ENCODE measurements around the gene NCAPG2.

NCAPG2 gene

DNA sequence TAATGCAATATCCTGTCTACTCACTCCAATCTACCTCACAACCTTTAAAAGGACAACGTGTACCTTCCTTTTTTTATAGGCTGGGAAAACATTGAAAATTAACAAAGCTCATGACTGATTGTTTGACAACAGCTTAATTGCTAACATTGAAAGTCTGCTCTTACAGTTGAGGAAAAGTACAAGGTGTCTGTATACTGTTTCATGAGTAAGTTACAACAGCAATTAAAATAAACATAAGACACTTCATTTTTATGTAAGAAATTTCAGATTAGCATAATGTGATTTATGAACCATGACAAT is 28.6 kb upstream of the NCAPG2 start:
- DNase-seq (ENCODE audit: low read depth), result no peak

DNA sequence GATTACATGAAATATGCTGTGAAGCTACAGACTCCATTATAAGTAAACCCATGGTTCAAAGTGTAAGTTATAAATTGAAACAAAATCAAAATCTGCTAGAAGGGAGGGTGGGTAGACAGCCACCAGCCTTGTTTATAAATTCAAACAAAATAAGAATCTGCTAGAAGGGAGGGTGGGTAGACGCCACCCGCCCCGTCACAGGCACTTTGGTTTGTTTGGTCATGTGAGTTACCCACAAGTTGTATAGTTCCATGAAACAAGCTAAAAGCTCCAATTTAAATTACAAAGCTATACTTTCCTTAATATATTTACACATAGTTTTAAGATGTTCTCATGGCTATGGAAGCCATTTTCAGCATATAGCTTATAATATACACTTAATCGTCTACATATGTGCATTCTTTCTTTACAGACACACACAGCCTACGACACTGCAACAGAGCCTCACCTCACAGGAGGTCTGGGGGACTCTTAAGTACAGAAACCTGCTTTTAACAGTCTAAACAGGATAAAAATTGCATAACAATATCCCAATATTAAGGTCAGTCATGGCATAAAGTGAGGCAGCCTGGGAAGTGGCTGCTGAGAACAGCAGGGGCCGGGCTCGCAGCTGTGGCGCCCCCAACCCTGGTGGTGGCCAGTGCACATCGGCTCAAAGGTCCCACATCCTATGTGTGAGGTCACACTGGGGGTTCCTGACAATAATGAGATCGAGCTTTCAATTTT is 28.1 kb upstream of the NCAPG2 start:
- DNase-seq (ENCODE audit: low read depth), result no peak

DNA sequence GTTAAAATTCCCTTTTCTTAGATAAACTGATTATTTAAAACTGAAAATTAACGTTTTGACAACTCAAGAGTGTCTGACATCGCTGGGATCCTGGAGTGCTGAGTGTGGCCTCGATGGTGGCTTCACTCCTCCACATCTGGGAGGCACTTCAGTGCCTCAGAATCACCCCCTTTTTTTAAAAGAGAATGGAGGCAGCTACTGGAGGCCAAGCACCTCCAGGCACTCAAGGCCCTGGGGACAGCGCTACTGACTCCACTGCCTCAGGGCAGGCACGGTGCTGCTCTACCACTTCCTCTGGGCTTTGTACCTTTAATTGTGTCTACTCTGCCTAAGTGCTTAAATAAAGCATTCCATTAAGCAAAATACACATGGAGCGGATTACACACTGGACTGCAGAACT is 27.2 kb upstream of the NCAPG2 start:
- no peak for DNase-seq (ENCODE audit: low read depth)

DNA sequence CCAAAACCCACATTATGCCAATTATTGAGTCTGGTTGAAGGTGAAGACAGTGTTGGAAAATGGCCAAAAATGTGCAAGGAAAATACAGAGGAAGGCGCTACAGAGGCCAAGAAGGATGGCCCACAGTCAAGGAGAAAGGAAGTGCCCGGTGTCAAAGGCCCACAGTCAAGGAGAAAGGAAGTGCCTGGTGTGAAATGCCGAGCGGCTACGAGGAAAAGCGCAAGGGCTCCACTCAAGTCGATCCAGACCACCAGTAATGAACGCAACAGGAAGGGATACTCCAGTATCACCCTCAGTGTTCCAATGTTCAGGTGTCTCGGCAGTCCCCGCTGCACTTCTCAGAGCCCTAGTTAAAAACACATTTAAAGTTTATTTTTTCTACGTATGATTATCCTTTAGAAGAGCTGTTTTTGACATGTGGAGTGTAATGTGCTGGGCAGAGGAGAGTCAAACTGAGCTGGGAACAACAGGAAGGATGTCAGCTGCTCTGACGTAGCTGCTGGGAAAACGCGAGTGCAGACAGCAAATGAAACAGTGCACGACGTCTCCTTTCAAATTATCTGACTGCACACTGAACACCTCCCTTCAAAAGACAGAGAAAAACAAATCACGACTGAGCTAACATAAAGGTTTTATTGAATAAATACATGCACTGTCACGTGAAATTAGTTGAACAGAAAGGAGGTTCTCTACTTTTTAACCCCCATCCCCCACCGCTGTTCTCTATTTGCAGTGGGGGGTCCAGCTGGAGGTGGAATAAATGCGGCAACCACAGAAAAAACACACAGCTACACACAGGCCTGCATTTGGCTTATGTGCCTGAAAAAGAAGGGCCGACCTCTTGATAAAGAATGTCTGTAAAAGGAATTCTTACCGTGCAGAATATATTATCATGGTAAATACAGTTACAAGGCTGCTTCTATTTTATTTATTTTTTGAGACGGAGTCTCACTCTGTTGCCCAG is 26.1 kb upstream of the NCAPG2 start:
- DNase-seq (ENCODE audit: low read depth), result no peak

DNA sequence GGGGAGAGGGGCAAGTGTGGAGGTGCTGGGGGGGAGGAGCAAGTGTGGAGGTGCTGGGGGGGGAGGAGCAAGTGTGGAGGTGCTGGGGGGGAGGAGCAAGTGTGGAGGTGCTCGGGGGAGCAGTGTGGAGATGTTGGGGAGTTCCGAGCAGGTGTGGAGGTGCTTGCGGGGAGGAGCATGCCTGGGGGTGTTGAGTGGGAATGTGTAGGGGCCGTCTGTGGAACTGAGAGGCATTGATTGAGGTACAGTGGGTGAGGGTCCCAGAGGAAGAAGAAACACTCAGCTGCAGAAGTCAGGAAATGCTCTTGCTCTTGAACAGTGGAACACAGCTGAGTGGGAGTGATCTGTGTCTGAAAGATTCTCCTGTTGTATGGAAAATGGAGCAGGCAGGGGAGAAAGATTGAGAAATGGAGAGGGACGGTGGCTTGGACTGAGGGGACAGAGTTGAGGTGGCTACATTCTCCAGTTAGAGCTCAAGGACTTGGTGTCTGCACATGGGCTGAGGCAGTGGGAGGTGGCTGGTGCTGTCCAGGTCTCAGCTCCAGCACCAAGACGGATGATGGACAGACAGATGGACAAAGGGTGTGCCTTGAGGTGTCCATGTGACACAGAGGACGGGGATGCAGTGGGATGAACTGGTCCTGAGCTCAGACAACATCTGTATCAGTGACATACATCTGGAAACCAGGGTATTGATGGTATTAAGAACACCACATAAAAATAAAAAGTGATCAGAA is 25.2 kb upstream of the NCAPG2 start:
- no peak for DNase-seq (ENCODE audit: low read depth)

DNA sequence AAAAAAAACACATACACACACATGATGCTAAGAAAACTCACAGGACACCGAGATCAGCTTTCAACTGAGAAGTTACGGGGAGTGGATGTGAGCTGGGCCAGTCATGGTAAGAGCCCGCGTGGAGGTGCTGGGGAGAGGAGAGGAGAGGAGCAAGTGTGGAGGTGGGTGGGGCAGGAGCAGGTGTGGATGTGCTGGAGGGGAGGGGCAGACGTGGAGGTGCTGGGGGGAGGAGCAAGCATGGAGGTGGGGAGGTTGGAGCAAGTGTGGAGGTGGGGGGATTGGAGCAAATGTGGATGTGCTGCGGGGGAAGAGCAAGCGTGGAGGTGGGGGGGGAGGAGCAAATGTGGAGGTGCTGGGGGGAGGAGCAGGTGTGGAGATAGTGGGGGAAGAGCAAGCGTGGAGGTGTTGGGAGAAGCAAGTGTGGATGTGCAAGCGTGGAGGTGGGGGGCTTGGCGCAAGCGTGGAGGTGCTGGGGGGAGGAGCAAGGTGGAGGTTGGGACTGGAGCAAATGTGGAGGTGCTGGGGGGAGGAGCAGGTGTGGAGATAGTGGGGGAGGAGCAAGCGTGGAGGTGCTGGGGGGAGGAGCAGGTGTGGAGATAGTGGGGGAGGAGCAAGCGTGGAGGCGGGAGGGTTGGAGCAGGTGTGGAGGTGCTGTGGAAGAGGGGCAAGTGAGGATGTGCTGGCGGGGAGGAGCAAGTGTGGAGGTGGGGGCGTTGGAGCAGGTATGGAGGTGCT is 24.5 kb upstream of the NCAPG2 start:
- DNase-seq (ENCODE audit: low read depth), result no peak

DNA sequence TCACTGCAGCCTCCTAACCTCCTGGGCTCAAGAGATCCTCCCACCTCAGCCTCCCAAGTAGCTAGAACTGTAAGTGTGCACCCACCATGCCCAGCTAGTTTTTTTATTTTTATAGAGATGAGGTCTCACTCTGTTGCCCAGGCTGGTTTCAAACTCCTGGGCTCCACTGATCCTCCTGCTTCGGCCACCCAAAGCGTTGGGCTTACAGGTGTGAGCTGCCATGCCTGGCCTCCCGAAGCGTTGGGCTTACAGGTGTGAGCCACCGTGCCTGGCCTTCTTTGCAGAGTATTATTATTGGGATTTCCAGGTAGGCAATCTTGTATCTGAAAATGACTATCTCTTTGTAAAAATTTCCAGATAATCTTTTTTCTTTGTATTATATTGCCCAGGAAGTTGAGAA is 23.1 kb upstream of the NCAPG2 start:
- DNase-seq (ENCODE audit: low read depth), result no peak

DNA sequence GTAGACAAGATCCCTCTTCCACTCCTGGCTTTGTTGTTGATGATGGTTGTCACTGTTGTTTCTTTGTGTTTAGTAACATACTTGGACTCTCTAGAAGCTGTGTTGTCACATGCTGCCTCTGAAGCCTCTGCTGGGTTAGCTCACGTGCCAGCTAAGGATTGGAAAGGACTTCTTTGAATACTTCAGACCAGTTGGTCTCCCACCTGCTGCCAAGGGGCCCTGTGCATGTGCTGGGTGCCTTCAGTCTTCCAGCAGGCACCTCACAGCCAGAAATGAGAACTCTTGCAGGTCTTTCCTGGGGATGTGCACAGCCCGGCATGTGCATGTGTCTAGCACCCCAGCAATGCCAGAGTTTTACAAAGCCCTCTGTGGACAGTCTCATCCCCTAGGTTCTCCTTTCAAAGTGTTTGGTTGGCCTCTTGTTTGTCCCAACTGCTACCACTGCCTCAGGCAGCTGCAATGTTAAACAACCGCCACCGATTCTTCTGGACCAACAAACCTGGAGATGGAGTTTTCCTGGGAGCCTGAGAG is 21.7 kb upstream of the NCAPG2 start:
- DNase-seq (ENCODE audit: low read depth), result no peak

DNA sequence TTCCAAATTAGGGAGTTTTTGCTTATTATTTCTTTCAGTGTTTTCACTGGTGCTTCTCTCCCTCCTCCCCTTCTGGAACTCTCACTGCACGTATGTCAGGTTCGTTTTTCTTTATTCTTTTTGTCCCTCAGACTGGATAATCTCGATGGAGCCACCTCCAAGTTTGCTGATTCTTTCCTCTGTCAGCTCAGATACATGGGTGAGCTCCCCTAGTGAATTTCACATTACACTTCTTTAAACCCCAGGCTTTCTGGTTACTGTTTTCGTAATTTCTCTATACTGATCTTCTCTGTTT is 20.8 kb upstream of the NCAPG2 start:
- DNase-seq (ENCODE audit: low read depth), result no peak

DNA sequence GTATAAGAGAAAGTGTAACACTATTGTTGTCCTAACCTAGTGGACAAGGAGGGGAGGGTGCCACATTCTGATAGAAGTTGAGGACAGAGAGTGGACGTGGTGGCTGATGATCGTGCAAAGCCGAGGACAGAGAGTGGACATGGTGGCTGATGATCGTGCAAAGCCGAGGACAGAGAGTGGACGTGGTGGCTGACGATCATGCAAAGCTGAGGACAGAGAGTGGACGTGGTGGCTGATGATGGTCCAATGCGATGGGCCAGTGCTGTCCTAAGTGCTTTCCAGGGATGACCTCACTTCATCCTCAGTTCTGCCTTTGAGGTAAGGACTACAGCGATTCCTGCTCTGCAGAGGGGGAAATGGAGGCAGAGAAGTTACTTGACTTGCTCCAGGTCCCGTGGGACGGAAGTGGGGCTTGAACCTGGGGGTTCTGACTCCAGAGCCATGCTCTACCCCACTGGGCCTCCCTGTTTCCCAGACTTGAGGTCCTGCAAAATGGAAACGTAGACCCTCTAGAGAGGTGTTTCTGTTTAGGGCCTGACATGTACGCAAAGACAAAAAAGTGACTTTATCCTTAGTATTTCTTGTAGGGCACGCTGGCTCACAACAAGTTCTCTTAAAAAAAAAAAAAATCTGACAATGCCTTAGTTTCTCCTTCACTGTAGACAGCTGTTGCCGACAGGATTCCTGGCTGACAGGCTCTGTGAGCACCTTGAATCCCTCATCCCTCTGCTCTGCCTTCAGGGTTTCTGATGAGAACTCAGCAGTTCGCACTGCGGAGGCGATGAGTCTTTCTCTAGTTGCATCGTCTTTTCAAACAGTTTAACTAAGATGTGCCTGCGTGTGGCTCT is 20.3 kb upstream of the NCAPG2 start:
- DNase-seq (ENCODE audit: low read depth), result no peak

DNA sequence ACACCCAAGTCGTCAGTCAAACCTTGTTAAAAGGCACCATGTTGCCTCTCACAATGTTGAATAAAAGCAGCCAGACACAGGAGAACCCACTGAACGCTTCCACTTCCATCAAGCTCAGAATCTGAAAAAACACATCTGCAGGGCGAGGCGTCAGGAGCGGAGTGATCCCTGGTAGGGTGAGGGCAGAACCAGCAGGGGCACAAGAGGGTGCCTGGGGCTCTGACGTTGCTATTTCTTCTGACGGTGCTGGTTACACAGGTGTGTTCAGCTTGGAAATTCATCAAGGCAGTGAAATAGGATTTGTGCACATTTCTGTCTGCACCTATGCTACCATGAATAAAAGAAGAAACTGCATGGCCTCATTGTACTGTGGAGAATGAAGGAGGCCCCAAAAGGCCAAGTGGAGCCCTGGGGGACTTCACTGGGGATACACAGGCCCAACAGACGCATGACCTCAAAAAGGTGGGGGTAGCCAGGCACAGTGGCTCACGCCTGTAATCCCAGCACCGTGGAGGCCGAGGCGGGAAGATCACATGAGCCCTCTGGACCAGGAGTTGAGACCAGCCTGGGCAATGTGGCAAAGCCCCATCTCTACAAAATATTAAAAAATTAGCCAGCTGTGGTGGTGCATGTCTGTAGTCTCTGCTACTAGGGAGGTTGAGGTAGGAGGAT is 19.2 kb upstream of the NCAPG2 start:
- DNase-seq (ENCODE audit: low read depth), result no peak

DNA sequence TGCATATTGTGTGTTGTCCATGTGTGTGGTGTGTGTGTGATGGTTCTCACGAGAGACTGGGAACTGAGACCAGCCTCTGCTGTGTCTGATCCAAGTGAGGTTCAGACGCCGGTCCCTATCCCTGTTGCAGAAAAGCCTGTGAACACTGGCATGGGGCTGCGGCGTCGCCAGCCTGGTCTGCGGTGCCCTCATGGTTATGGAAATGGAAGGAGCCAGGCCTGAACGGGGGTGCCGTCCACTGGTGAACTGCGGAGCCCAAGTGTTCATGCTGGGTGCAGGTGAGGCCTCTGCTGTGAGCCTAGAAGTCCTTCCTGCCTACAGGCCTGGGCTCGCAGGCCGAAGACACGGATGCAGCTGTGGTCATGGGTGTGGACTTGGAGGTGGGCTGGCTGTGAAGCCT is 18.7 kb upstream of the NCAPG2 start:
- DNase-seq (ENCODE audit: low read depth), result no peak

DNA sequence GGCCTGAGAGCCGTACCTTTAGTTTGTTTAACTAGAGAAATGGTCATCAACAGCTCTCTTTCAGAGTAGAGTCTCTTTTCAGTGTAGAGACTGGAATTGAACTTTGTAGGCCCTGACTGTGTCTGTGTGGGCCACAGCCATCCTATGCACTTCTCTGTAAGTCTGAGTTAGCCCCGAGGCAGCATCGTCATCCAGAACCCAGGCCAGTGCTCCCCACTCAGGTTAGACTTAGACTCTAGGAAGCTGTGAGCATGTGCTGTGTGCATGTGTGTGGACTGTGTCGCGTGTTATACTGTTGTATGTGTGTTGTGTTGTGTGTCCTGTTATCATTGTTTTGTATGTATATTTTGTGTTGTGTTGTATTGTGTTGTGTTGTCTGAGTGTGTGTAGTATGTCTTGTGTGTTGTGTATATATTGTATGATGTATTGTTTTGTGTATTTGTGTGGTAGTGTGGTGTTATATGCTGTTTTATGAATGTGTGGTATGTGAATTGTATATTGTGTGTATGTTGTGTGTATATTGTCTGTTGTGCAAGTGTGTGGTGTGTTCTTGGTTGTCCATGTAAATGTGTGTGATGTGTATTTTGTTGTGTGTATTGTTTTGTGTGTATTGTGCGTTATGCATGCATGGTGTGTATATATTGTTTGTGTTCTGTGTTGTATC is 18.1 kb upstream of the NCAPG2 start:
- no peak for DNase-seq (ENCODE audit: low read depth)

DNA sequence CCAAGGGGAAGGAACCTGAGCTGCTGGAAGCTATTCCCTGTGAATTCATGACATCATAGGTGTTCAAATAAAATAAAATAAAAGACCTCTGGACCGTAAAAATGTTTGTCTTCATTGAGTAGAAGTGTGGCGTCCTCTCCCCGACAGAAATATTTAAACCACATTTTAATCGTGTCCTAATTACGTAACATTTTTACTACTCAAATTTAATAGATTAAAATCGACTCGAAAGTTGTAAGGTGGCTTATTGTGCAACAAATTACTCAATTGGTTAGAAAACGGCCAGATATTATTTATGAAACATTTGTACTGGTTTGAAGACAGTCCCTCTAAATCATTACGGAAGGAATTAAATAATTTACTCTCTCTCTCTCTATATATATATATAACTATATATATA is 15.5 kb upstream of the NCAPG2 start:
- no peak for DNase-seq (ENCODE audit: low read depth)

DNA sequence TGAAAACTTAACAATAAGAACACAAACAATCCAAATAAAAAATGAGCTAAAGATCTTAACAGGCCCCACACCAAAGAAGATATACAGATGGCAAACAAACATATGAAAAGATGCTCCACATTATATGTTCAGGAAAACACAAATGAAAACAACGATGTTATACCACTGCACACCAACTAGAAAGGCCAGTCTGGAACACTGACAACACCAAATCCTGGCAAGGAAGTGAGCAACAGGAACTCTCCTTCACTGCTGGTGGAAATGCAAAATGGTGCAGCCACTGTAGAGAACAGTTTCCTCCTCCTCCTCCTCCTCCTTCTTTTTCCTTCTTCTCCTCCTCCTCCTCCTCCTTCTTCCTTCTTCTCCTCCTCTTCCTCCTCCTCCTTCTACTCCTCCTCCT is 12.2 kb upstream of the NCAPG2 start:
- no peak for DNase-seq (ENCODE audit: low read depth)

DNA sequence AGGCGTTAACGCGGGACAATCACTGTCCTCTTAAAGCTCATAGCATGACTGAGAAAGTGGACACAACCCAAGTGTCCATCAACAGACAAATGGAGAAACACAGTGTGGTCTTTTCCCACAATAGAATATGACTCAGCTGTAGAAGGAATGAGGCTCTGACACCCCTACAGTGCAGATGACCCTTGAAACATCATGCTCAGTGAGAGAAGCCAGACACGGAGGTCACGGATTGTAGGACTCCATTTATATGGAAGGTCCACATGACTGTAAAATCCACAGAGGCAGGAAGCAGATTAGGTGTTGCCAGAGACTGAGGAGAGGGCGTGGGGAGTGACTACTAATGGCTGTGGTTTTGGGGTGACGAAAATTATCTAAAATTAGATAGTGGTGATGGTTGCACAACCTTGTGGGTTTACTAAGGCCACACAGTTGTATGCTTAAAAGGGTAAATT is 6.1 kb upstream of the NCAPG2 start:
- DNase-seq (ENCODE audit: low read depth), result no peak

DNA sequence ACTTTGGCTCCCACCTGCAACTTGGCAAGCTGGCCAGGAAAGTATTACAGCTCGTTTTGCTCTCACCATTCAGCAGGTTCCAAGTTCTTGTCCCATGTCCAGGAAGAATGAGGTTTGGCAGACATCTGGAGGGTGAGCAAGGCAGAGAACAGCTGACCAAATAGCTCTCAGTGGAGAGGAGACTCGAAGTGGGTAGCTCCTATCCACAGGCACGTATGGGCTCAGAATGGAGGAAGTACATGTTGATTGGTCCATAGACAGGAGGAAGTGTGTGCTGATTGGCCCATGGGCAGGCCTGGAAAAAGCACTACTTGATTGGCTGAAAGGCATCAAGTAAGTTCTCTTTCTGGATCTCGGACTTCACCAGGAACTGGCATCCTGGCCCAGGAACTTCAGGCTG is 3.0 kb upstream of the NCAPG2 start:
- no peak for DNase-seq (ENCODE audit: low read depth)

DNA sequence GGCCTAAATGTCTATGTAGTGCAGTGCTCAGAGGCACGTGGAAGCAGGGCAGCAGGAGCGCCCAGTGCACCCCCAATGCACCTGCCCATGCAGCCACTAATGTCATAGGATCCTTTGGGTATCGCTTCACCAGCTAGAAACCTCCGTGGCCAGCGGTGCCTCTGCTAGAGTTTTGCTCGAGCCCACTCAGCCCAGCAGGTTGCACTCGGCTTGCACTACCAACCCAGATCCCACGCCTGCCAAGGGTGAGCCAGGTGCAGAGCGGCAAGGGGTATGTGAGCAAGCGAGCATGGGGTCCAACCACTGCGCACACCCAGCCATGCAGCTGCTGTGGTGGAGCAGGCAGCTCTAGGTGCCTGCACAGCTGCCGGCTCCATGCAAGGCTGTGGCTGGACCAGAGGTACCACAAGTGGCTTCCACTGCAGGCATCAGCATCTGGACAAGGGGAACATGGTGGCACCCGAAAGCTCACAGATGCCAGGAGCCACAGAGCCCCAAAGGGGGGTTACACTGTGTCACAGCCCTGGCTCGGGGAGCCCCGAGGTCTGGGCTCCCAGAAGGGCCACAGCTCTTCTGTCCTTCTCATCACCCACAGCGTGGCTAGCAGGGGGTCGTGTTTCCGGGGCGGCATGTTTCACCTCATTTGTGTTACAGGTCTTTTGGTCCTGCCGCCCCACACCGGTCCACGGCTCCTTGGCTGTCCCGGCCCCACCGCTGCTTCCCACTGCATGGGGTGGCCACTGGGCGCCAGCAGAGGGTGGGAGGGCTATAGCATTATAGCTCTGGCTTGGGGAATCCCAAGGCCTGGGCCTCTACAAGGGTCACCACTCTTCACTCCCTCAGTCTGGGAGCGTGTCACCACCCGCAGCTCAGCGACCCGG is 2.3 kb upstream of the NCAPG2 start:
- no peak for DNase-seq (ENCODE audit: low read depth)

DNA sequence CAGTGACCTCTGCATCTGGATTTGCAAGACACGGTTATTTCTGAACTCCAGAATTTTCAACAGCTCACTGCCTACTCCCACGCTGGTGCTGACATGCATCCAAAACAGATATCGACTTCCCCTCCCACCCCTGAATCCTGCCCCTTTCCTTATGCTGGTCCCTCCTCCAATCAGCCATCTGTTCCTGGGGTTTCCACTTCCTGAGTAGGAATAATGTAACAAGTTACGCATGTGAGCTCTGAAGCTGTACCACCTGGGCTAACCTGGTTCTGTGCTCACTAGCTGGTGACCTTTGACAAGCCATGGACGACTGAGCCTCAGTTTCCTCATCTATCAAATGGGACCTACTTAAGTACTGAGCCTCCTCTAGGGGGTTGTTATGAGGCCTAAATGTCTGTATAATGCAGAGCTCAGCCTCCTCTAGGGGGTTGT is 1.7 kb upstream of the NCAPG2 start:
- no peak for DNase-seq (ENCODE audit: low read depth)
